ENCODE results near the gene GPR22. TPM values are rescaled to one million over a fixed set of nuclear protein-coding genes. Genes with fewer than 3 reads are reported as not detected.

The GPR22 gene
- total and polyA plus RNA-seq, 8 donors, result 0.06 to 0.13 (median 0.10) TPM; not detected in 5

GRCh38 chr7:107492875-107493274, 23.0 kb downstream of the GPR22 start:
- Histone ChIP-seq H3K4me1 (no peaks in the 10 kb centered on the region), H3K4me3 (no peak overlapping the region), H3K36me3 (no peaks in the 10 kb centered on the region), H3K27ac (no peak overlapping the region), H3K9me3 (no peaks in the 10 kb centered on the region), H3K27me3 (no peaks in the 10 kb centered on the region)
- TF ChIP-seq CTCF (IDR thresholded peaks at IDR 0.05), result no peak
- intact Hi-C loops (cut with DNase I), result no loop called here
- ATAC-seq (no peak), DNase-seq (no peak)

GRCh38 chr7:107494315-107494751, 24.5 kb downstream of the GPR22 start:
- intact Hi-C loops (cut with DNase I), result no loop called here
- TF ChIP-seq CTCF (IDR thresholded peaks at IDR 0.05), result no peak

GRCh38 chr7:107494884-107495283, 25.0 kb downstream of the GPR22 start:
- no peak overlapping the region for H3K4me3 ChIP-seq
- ATAC-seq (no peak), DNase-seq (no peak)
- no peaks in the 10 kb centered on the region for H3K36me3 ChIP-seq
- H3K27me3 ChIP-seq, result no peaks in the 10 kb centered on the region
- TF ChIP-seq CTCF (IDR thresholded peaks at IDR 0.05), result no peak
- no peaks in the 10 kb centered on the region for H3K4me1 ChIP-seq
- intact Hi-C loops (cut with DNase I), result no loop called here
- no peaks in the 10 kb centered on the region for H3K9me3 ChIP-seq
- no peak overlapping the region for H3K27ac ChIP-seq

More at GRCh38 chr7:107494315-107494751, 24.5 kb downstream of the GPR22 start:
- Histone ChIP-seq H3K36me3 (no peaks in the 10 kb centered on the region), H3K4me3 (no peak overlapping the region), H3K27me3 (no peaks in the 10 kb centered on the region), H3K4me1 (no peaks in the 10 kb centered on the region), H3K27ac (no peak overlapping the region), H3K9me3 (no peaks in the 10 kb centered on the region)
- DNase-seq (no peak), ATAC-seq (no peak)

GRCh38 chr7:107495516-107495915, 25.7 kb downstream of the GPR22 start:
- Histone ChIP-seq H3K9me3 (no peaks in the 10 kb centered on the region), H3K27ac (no peak overlapping the region), H3K27me3 (no peaks in the 10 kb centered on the region), H3K36me3 (no peaks in the 10 kb centered on the region), H3K4me1 (no peaks in the 10 kb centered on the region), H3K4me3 (no peak overlapping the region)
- DNase-seq, result no peak
- no peak for TF ChIP-seq CTCF (IDR thresholded peaks at IDR 0.05)
- ATAC-seq, result no peak
- intact Hi-C loops (cut with DNase I), result no loop called here

GRCh38 chr7:107499731-107500130, 29.9 kb downstream of the GPR22 start:
- Histone ChIP-seq H3K27ac (no peak overlapping the region), H3K27me3 (no peaks in the 10 kb centered on the region)

More at GRCh38 chr7:107499731-107500130, 29.9 kb downstream of the GPR22 start:
- Histone ChIP-seq H3K4me3 (no peak overlapping the region), H3K9me3 (no peaks in the 10 kb centered on the region), H3K4me1 (no peaks in the 10 kb centered on the region), H3K36me3 (no peaks in the 10 kb centered on the region)
- no peak for DNase-seq
- no peak for TF ChIP-seq CTCF (IDR thresholded peaks at IDR 0.05)
- intact Hi-C loops (cut with DNase I), result no loop called here
- ATAC-seq, result no peak

All from left lung (tissue), 10 donors.